Hindlimb muscle (tissue), 1 donor: Measurements from ENCODE around the gene CCBE1. TPM values are rescaled to one million over a fixed set of nuclear protein-coding genes. Genes with fewer than 3 reads are reported as not detected.
A peak's percentile ranks its signal among the peaks of the same experiment; 100 is the strongest.

Source experiments
- DNase-seq: peaks from one replicate; pipeline ENCODE4 v3.0.0-alpha.2; 2013
- polyA plus RNA-seq: library from polyadenylated mRNA; unstranded; fragments of 120-200 nt; gene quantifications from one replicate; pipeline ENCODE4 v1.2.1, GENCODE V29; 2013; ENCODE audit not compliant: insufficient read length

Gene CCBE1
- polyA plus RNA-seq, 1 donor, result 2.0 TPM

- DNase-seq, result no peak
Observed at GRCh38 chr18:59613903-59614302, 83.3 kb downstream of the CCBE1 start.

- DNase-seq, result peak; percentile 67
Observed at GRCh38 chr18:59612381-59612780, 84.8 kb downstream of the CCBE1 start.

- DNase-seq, result no peak
Observed at GRCh38 chr18:59610546-59611140, 86.6 kb downstream of the CCBE1 start.

- no peak for DNase-seq
Observed at GRCh38 chr18:59609654-59610053, 87.6 kb downstream of the CCBE1 start.

GRCh38 chr18:59607471-59607870, 89.8 kb downstream of the CCBE1 start:
- no peak for DNase-seq

GRCh38 chr18:59607078-59607379, 90.2 kb downstream of the CCBE1 start:
- DNase-seq, result no peak

- no peak for DNase-seq
Observed at GRCh38 chr18:59606193-59607077, 90.8 kb downstream of the CCBE1 start.

- no peak for DNase-seq
Observed at GRCh38 chr18:59605633-59606192, 91.5 kb downstream of the CCBE1 start.

- no peak for DNase-seq
Observed at GRCh38 chr18:59604877-59605276, 92.3 kb downstream of the CCBE1 start.

GRCh38 chr18:59597049-59597448, 100.2 kb downstream of the CCBE1 start:
- DNase-seq, result no peak

- no peak for DNase-seq
Observed at GRCh38 chr18:59593291-59593717, 103.9 kb downstream of the CCBE1 start.

- no peak for DNase-seq
Observed at GRCh38 chr18:59592624-59593023, 104.6 kb downstream of the CCBE1 start.

GRCh38 chr18:59582395-59582794, 114.8 kb downstream of the CCBE1 start:
- DNase-seq, result no peak

- DNase-seq, result no peak
Observed at GRCh38 chr18:59579509-59579908, 117.7 kb downstream of the CCBE1 start.

- no peak for DNase-seq
Observed at GRCh38 chr18:59577386-59577655, 119.9 kb downstream of the CCBE1 start.

GRCh38 chr18:59576541-59577385, 120.5 kb downstream of the CCBE1 start:
- no peak for DNase-seq

GRCh38 chr18:59575995-59576394, 121.2 kb downstream of the CCBE1 start:
- DNase-seq, result no peak

GRCh38 chr18:59573962-59574361, 123.3 kb downstream of the CCBE1 start:
- no peak for DNase-seq

- DNase-seq, result no peak
Observed at GRCh38 chr18:59571902-59572301, 125.3 kb downstream of the CCBE1 start.

GRCh38 chr18:59570796-59571195, 126.4 kb downstream of the CCBE1 start:
- no peak for DNase-seq

GRCh38 chr18:59570101-59570775, 127.0 kb downstream of the CCBE1 start:
- DNase-seq, result no peak

GRCh38 chr18:59569390-59569791, 127.8 kb downstream of the CCBE1 start:
- DNase-seq, result no peak

GRCh38 chr18:59567431-59567830, 129.8 kb downstream of the CCBE1 start:
- DNase-seq, result no peak
